ENCODE data around the gene ZHX3.

DNA sequence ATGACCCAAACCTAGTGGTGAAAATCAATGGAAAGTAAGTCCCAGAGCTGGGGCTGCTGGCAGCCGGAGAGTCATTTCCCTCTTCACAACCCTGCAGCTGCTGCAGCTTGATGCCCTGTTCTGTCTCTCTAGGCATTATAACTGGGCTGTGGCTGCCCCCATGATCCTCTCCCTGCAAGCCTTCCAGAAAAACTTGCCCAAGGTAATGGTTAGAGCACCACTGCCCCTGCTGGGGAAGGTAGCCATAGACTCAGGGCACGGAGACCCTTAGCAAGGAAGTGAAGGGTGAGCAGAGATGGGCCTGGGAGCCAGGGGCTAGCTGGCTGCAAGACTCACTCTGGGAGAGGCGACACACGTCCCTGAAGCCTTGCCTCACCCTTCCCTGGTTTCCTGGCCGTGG is 35.1 kb upstream of the ZHX3 start:
- TF ChIP-seq, protein P1, sequence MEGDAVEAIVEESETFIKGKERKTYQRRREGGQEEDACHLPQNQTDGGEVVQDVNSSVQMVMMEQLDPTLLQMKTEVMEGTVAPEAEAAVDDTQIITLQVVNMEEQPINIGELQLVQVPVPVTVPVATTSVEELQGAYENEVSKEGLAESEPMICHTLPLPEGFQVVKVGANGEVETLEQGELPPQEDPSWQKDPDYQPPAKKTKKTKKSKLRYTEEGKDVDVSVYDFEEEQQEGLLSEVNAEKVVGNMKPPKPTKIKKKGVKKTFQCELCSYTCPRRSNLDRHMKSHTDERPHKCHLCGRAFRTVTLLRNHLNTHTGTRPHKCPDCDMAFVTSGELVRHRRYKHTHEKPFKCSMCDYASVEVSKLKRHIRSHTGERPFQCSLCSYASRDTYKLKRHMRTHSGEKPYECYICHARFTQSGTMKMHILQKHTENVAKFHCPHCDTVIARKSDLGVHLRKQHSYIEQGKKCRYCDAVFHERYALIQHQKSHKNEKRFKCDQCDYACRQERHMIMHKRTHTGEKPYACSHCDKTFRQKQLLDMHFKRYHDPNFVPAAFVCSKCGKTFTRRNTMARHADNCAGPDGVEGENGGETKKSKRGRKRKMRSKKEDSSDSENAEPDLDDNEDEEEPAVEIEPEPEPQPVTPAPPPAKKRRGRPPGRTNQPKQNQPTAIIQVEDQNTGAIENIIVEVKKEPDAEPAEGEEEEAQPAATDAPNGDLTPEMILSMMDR (IDR thresholded peaks at IDR 0.05), result no peak
- no peak for TF ChIP-seq POLR2A (IDR thresholded peaks at IDR 0.05)

Measured in heart left ventricle (tissue), 13 donors.